ENCODE data around the gene FOXO3. TPM values are rescaled to one million over a fixed set of nuclear protein-coding genes. Genes with fewer than 3 reads are reported as not detected.

The FOXO3 gene
- total and polyA plus RNA-seq, 2 experiments from 2014 or later, result 20.2 to 20.8 TPM

DNA sequence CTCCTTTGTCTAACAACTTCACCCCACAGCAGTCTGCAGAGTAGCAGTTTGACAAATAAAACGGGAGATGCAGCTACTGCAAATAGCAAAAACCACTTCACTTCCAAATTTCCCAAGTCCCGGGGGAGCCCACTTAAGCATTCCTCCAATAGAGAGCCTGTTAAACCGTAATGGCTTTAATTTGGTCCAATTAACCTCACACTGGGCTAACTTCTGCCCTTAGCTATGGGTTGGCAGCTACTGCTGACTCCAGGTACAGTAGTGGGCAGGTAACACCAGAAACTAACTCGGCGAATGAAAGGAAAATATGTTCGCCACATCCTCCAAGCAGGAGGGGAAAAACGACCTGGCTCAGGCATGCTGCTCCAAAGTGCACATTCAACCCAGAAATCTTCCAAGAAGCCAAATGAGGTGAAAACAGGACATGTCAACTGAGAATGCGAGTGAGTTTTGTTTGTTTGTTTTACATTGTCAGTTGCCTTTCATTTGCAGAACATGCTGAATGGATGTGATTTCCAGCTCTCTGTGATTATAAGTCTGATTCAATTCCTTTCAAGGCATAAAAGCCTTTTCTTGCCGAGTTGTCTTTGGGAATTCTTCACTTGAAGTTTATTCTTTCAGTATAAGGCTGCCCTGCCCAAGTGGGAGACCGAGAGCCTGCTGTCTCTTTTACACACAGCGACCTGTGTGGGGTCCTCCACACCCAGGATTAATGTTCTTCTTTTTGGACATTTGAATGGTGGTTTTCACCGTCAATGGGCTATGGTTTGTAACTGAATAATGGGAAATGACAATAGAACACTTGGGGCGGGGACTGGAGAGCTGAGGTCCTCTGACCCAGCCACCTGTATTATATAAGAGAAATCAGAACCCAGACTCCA is 170.2 kb downstream of the FOXO3 start:
- H3K9me3 ChIP-seq (ENCODE audit: low read depth), result no peaks in the 10 kb centered on the region
- TF ChIP-seq, protein P1, sequence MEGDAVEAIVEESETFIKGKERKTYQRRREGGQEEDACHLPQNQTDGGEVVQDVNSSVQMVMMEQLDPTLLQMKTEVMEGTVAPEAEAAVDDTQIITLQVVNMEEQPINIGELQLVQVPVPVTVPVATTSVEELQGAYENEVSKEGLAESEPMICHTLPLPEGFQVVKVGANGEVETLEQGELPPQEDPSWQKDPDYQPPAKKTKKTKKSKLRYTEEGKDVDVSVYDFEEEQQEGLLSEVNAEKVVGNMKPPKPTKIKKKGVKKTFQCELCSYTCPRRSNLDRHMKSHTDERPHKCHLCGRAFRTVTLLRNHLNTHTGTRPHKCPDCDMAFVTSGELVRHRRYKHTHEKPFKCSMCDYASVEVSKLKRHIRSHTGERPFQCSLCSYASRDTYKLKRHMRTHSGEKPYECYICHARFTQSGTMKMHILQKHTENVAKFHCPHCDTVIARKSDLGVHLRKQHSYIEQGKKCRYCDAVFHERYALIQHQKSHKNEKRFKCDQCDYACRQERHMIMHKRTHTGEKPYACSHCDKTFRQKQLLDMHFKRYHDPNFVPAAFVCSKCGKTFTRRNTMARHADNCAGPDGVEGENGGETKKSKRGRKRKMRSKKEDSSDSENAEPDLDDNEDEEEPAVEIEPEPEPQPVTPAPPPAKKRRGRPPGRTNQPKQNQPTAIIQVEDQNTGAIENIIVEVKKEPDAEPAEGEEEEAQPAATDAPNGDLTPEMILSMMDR (IDR thresholded peaks at IDR 0.05; ENCODE audit: low read depth, low read length), result no peak
- no peaks in the 10 kb centered on the region for H3K36me3 ChIP-seq
- DNase-seq (ENCODE audit: low read depth in 1 of 2, low spot score in 1 of 2), result no peak
- no peak overlapping the region for H3K27ac ChIP-seq
- H3K27me3 ChIP-seq, result peaks cover 16% of the 10 kb centered on the region
- no peaks in the 10 kb centered on the region for H3K4me1 ChIP-seq (ENCODE audit: low read depth)
- no peak overlapping the region for H3K4me3 ChIP-seq

DNA sequence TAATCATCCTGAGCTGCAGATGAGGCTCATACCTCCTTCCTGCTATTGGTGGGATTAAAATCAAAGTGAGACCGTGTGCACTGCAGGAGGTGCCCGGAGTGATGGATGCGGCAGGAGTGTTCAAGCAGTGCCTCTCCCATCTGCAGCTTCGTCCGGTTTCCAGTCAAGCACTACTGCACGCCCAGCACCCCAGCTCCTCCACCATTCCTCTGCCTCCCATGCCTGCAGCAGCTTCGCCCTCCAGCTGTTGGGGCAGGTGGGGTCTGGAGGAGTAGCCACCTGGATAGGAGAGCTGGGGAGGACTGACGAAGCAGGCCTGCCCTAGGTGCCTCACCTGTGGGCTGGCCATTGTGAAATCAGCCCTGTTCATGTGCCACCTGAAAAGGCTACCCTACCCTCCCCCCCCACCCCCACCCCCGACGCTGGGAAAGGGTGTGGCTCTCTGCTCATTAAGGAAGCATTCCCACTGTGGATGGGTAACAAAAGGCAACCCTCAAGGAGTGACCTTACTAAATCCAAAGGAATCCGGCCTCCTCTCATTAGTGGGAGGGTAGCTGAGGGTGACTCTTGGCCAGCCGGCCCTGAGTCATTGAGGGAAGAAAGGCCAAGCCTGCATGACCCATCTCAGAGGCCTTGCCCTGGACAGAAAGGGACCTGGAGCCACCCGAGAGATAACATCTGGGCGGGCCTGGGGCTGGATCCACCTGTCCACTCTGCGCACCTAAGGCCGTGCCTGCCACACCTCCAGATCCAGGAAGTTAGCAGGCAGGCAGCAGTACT is 171.6 kb downstream of the FOXO3 start:
- DNase-seq (ENCODE audit: low read depth in 1 of 2, low spot score in 1 of 2), result no peak
- Histone ChIP-seq H3K4me3 (no peak overlapping the region), H3K9me3 (ENCODE audit: low read depth) (no peaks in the 10 kb centered on the region), H3K36me3 (no peaks in the 10 kb centered on the region), H3K4me1 (ENCODE audit: low read depth) (no peaks in the 10 kb centered on the region), H3K27me3 (peaks cover 16% of the 10 kb centered on the region), H3K27ac (no peak overlapping the region)
- TF ChIP-seq, protein P1 (IDR thresholded peaks at IDR 0.05; ENCODE audit: low read depth, low read length), result no peak

DNA sequence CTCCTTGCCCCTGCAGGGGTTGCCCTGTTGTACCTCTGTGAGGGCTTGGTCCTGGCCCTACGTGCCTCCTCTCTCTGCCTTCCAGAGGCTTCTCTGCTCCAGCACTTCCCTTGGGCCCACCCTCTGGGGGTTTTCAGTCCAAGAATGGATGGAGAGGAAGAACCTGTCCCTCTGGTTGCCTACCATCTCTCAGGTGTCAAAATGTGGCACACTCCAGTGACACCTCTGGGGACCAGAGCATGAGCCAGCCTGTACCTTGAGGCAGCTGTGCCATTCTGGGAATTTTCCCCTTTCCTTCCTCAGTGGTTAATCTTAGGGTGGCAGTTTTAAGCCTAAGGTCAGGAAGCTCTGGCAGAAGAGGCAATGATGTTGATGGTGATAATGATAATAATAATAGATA is 172.3 kb downstream of the FOXO3 start:
- no peaks in the 10 kb centered on the region for H3K36me3 ChIP-seq
- H3K27ac ChIP-seq, result no peak overlapping the region
- TF ChIP-seq, protein P1 (IDR thresholded peaks at IDR 0.05; ENCODE audit: low read depth, low read length), result no peak
- DNase-seq (ENCODE audit: low read depth in 1 of 2, low spot score in 1 of 2), result no peak
- H3K27me3 ChIP-seq, result peaks cover 16% of the 10 kb centered on the region
- H3K4me1 ChIP-seq (ENCODE audit: low read depth), result no peaks in the 10 kb centered on the region
- H3K4me3 ChIP-seq, result no peak overlapping the region
- H3K9me3 ChIP-seq (ENCODE audit: low read depth), result no peaks in the 10 kb centered on the region

DNA sequence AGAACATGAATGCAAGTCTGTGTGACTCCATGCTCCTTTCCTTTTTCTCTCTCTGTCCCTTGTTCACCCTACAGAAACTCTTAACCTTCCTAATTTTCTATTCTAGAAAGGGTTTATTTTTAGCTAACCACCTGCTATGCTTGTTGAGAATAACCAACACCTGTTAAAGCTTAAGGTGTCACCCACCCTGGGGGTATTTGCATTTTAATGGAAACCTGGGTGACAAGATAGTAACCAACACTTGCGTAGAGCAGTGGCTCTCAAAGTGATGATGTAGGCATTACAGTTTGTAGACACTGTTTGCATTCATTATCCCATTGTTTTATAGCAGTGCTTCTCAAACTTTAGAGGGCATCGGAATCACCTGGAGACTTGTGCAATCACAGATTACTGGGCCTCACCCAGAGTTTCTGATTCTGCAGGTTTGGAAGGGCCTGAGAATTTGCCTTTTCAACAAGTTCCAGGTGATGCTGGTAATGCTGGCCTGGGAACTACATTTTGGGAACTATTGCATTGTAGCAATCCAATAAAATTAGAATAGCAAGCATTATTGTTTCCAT is 173.1 kb downstream of the FOXO3 start:
- H3K4me1 ChIP-seq (ENCODE audit: low read depth), result no peaks in the 10 kb centered on the region
- TF ChIP-seq, protein P1 (IDR thresholded peaks at IDR 0.05; ENCODE audit: low read depth, low read length), result no peak
- H3K27ac ChIP-seq, result no peak overlapping the region
- no peaks in the 10 kb centered on the region for H3K9me3 ChIP-seq (ENCODE audit: low read depth)
- no peak overlapping the region for H3K4me3 ChIP-seq
- H3K36me3 ChIP-seq, result no peaks in the 10 kb centered on the region
- peaks cover 16% of the 10 kb centered on the region for H3K27me3 ChIP-seq
- no peak for DNase-seq (ENCODE audit: low read depth in 1 of 2, low spot score in 1 of 2)

Data from cardiac muscle cell (in vitro differentiated cells and primary cell).